HCT116 (cell line): ENCODE measurements around the gene DYNC2H1.

Experiments
- CBX3 ChIP-seq: IDR thresholded peaks from 2 replicates; pipeline ENCODE4 v1.6.1; 2012; ENCODE audit warnings: low read depth
- EZH2phosphoT487 ChIP-seq: fragments of 200-600 bp; IDR thresholded peaks from 2 replicates; pipeline ENCODE4 v1.6.1; 2018; ENCODE audit warnings: antibody characterized with exemption, borderline replicate concordance
- JUND ChIP-seq: IDR thresholded peaks from 2 replicates; pipeline ENCODE4 v1.6.1; 2012
- SP1 ChIP-seq: IDR thresholded peaks from 2 replicates; pipeline ENCODE4 v1.6.1; 2012; ENCODE audit warnings: low read depth
- ZFX ChIP-seq: fragments of 450-650 bp; IDR thresholded peaks from 2 replicates; pipeline ENCODE4 v1.6.1; 2017
- TF ChIP-seq, protein P1 (sequence below), 3 experiments: fragments of 200-600 bp in 1 of 3; sonication (generic) in 1 of 3; IDR thresholded peaks in 2 of 3; conservative IDR thresholded peaks in 1 of 3; 2 replicates each; pipeline ENCODE4 v1.5.1; 2012 to 2017; ENCODE audit warnings: low read depth in 2 of 3, low read length in 2 of 3, antibody characterized with exemption in 1 of 3, borderline replicate concordance in 1 of 3, control low read depth in 1 of 3, mild to moderate bottlenecking in 1 of 3, mixed read lengths in 1 of 3, mixed run types in 1 of 3, moderate library complexity in 1 of 3; ENCODE audit not compliant: insufficient read depth in 1 of 3
- TF ChIP-seq, protein P2 (sequence below): IDR thresholded peaks from 2 replicates; pipeline ENCODE4 v1.6.1; 2012
- TF ChIP-seq, protein P3 (sequence below): IDR thresholded peaks from 2 replicates; pipeline ENCODE4 v1.6.1; 2012; ENCODE audit warnings: low read depth

DNA sequence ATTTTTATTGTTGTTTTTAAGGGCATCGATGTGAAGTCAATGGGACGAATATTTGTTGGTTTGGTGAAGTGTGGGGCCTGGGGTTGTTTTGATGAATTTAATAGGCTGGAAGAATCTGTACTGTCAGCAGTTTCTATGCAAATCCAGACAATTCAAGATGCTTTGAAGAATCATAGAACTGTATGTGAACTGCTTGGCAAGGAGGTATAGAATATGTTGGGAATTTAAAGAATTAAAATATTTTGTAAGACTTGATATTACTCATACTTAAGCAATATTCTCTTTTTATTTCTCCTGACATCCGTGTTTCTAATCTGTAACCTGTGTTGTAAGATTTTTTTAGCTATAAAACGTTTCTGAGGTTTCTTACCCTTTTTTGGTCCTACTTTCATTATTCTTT is 61.6 kb downstream of the DYNC2H1 start:
- TF ChIP-seq, protein P1, sequence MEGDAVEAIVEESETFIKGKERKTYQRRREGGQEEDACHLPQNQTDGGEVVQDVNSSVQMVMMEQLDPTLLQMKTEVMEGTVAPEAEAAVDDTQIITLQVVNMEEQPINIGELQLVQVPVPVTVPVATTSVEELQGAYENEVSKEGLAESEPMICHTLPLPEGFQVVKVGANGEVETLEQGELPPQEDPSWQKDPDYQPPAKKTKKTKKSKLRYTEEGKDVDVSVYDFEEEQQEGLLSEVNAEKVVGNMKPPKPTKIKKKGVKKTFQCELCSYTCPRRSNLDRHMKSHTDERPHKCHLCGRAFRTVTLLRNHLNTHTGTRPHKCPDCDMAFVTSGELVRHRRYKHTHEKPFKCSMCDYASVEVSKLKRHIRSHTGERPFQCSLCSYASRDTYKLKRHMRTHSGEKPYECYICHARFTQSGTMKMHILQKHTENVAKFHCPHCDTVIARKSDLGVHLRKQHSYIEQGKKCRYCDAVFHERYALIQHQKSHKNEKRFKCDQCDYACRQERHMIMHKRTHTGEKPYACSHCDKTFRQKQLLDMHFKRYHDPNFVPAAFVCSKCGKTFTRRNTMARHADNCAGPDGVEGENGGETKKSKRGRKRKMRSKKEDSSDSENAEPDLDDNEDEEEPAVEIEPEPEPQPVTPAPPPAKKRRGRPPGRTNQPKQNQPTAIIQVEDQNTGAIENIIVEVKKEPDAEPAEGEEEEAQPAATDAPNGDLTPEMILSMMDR (IDR thresholded peaks at IDR 0.05 in 2 of 3, conservative IDR thresholded peaks at IDR 0.05 in 1 of 3; ENCODE audit: borderline replicate concordance in 1 of 3, insufficient read depth in 1 of 3, low read depth in 2 of 3, low read length in 2 of 3), result no peak
- TF ChIP-seq, protein P2, sequence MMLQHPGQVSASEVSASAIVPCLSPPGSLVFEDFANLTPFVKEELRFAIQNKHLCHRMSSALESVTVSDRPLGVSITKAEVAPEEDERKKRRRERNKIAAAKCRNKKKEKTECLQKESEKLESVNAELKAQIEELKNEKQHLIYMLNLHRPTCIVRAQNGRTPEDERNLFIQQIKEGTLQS, result no peak
- TF ChIP-seq, protein P3, sequence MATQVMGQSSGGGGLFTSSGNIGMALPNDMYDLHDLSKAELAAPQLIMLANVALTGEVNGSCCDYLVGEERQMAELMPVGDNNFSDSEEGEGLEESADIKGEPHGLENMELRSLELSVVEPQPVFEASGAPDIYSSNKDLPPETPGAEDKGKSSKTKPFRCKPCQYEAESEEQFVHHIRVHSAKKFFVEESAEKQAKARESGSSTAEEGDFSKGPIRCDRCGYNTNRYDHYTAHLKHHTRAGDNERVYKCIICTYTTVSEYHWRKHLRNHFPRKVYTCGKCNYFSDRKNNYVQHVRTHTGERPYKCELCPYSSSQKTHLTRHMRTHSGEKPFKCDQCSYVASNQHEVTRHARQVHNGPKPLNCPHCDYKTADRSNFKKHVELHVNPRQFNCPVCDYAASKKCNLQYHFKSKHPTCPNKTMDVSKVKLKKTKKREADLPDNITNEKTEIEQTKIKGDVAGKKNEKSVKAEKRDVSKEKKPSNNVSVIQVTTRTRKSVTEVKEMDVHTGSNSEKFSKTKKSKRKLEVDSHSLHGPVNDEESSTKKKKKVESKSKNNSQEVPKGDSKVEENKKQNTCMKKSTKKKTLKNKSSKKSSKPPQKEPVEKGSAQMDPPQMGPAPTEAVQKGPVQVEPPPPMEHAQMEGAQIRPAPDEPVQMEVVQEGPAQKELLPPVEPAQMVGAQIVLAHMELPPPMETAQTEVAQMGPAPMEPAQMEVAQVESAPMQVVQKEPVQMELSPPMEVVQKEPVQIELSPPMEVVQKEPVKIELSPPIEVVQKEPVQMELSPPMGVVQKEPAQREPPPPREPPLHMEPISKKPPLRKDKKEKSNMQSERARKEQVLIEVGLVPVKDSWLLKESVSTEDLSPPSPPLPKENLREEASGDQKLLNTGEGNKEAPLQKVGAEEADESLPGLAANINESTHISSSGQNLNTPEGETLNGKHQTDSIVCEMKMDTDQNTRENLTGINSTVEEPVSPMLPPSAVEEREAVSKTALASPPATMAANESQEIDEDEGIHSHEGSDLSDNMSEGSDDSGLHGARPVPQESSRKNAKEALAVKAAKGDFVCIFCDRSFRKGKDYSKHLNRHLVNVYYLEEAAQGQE, result no peak
- TF ChIP-seq SP1 (no peak), EZH2phosphoT487 (no peak), JUND (no peak), CBX3 (no peak), ZFX (no peak)
